K562 (cell line): ENCODE data around the gene GRHPR. TPM values are rescaled to one million over a fixed set of nuclear protein-coding genes. Genes with fewer than 3 reads are reported as not detected.

Source experiments
- ATAC-seq: fragments of 200-7000 bp; cut with Tn5 transposase; 3 replicates; pipeline ENCODE4 v1.9.1; 2020; ENCODE audit warnings: moderate library complexity
- BruUV-seq: library from RNA; stranded (reverse); fragments of 400-500 nt; replicated peaks from 2 replicates; lab custom pipeline; 2021; lab: Mats Ljungman, UMichigan
- CTCF ChIA-PET: fragments of 300-600 bp; formaldehyde crosslinking; extraction: SDS; loops from one replicate; lab custom pipeline; 2021; ENCODE audit warnings: low intra/inter-chr PET ratio; lab: Yijun Ruan, JAX
- POLR2A ChIA-PET: fragments of 300-600, 350-650 bp; sonication (Branson Sonifier 250); formaldehyde crosslinking; extraction: SDS; loops from one replicate; lab custom pipeline; 2021; ENCODE audit warnings: antibody characterized with exemption, inconsistent platforms; lab: Yijun Ruan, JAX
- DNase-seq, 4 experiments: peaks; one replicate each; pipeline versions ENCODE4 v3.0.0 to v3.0.0-alpha.2; 2011 to 2018; ENCODE audit warnings: low spot score in 3 of 4, mixed read lengths in 3 of 4; ENCODE audit errors: extremely low read depth in 1 of 4
- FAIRE-seq: peaks from 2 replicates; lab custom pipeline; 2011; peaks lifted over from hg19 to GRCh38; lab: Jason Lieb, UNC
- H2AFZ ChIP-seq: 2 replicates; pipeline ENCODE4 v1.6.0; 2011; ENCODE audit warnings: low read depth, low read length, control low read depth, inconsistent platforms
- H3K27ac ChIP-seq: fragments of 200-600 bp; 3 replicates; pipeline ENCODE4 v1.8.0; 2011; ENCODE audit warnings: low read depth, mild to moderate bottlenecking, control low read depth, inconsistent platforms, low read length, moderate library complexity, mixed read lengths; ENCODE audit errors: extremely low read depth
- H3K27me3 ChIP-seq, 2 experiments: fragments of 300-600 bp in 1 of 2; 2 replicates in 1 of 2; 3 replicates in 1 of 2; pipeline versions ENCODE4 v1.6.0 to v1.8.0; 2011; ENCODE audit warnings: inconsistent platforms in 2 of 2, low read length in 2 of 2, mild to moderate bottlenecking in 1 of 2, mixed read lengths in 1 of 2, moderate library complexity in 1 of 2; ENCODE audit not compliant: control insufficient read depth in 2 of 2, insufficient read depth in 2 of 2
- H3K36me3 ChIP-seq: fragments of 300-600 bp; 3 replicates; pipeline ENCODE4 v1.8.0; 2011; ENCODE audit warnings: mild to moderate bottlenecking, low read length, inconsistent platforms; ENCODE audit not compliant: control insufficient read depth, insufficient read depth
- H3K4me1 ChIP-seq, 2 experiments: fragments of 200-600 bp in 1 of 2; replicated peaks in 1 of 2; 2 replicates in 1 of 2; 3 replicates in 1 of 2; pipeline versions ENCODE4 v1.5.1 to v1.8.0; 2011; ENCODE audit warnings: inconsistent platforms in 2 of 2, low read length in 2 of 2, mild to moderate bottlenecking in 1 of 2, mixed read lengths in 1 of 2, moderate library complexity in 1 of 2; ENCODE audit not compliant: control insufficient read depth in 2 of 2, insufficient read depth in 2 of 2
- H3K4me2 ChIP-seq: 2 replicates; pipeline ENCODE4 v1.6.1; 2011; ENCODE audit warnings: low read length, control low read depth, inconsistent platforms, mixed read lengths; ENCODE audit not compliant: insufficient read depth
- H3K4me3 ChIP-seq: fragments of 200-600 bp; sonication (generic), shearing (Covaris generic); 2 replicates; pipeline ENCODE4 v1.5.1; 2016; ENCODE audit warnings: control low read depth, inconsistent platforms
- H3K79me2 ChIP-seq: fragments of 200-600 bp; 3 replicates; pipeline ENCODE4 v1.8.0; 2011; ENCODE audit warnings: low read length, inconsistent platforms; ENCODE audit not compliant: control insufficient read depth, insufficient read depth
- H3K9ac ChIP-seq, 2 experiments: 2 replicates each; pipeline versions ENCODE4 v1.6.0 to v1.6.1; 2011; ENCODE audit warnings: low read depth in 2 of 2, low read length in 2 of 2, control low read depth in 1 of 2, inconsistent platforms in 1 of 2, mild to moderate bottlenecking in 1 of 2, mixed read lengths in 1 of 2; ENCODE audit not compliant: insufficient read depth in 1 of 2
- H3K9me1 ChIP-seq: one replicate; pipeline ENCODE4 v1.6.0; 2011; ENCODE audit warnings: inconsistent platforms, mild to moderate bottlenecking, low read length, moderate library complexity; ENCODE audit not compliant: control insufficient read depth, insufficient read depth
- H3K9me3 ChIP-seq: replicated peaks from 2 replicates; pipeline ENCODE4 v1.5.1; 2011; ENCODE audit warnings: low read depth, low read length, inconsistent platforms; ENCODE audit not compliant: control insufficient read depth, insufficient read depth
- H4K20me1 ChIP-seq: replicated peaks from 2 replicates; pipeline ENCODE4 v1.6.1; 2011; ENCODE audit warnings: low read length, inconsistent platforms, mixed read lengths; ENCODE audit not compliant: control insufficient read depth, insufficient read depth
- DPF2 ChIP-seq: fragments of 450-650 bp; IDR thresholded peaks from 2 replicates; pipeline ENCODE4 v1.6.1; 2016
- KLF10 ChIP-seq: fragments of 250-450 bp; sonication (Bioruptor Pico); IDR thresholded peaks from 2 replicates; pipeline ENCODE4 v1.6.1; 2021; ENCODE audit warnings: matching md5 sums
- MCM3 ChIP-seq: fragments of 450-650 bp; IDR thresholded peaks from 2 replicates; pipeline ENCODE4 v1.6.1; 2016
- MTF1 ChIP-seq: fragments of 250-450 bp; sonication (Bioruptor Pico); IDR thresholded peaks from 2 replicates; pipeline ENCODE4 v1.9.0; 2021; ENCODE audit warnings: moderate library complexity, mild to moderate bottlenecking, inconsistent platforms, borderline replicate concordance
- NFIC ChIP-seq: fragments of 450-650 bp; IDR thresholded peaks from 2 replicates; pipeline ENCODE4 v1.6.1; 2017; ENCODE audit warnings: mild to moderate bottlenecking, inconsistent platforms
- NR3C1 ChIP-seq: sonication (generic); formaldehyde crosslinking; IDR thresholded peaks from 2 replicates; pipeline ENCODE4 v1.8.1; 2022; ENCODE audit warnings: missing genetic modification reagents
- POLR2G ChIP-seq: fragments of 200-400 bp; formaldehyde crosslinking; IDR thresholded peaks from 2 replicates; pipeline ENCODE4 v1.6.1; 2017; ENCODE audit warnings: low read depth, mild to moderate bottlenecking, antibody characterized with exemption, low read length, moderate library complexity
- ZC3H4 ChIP-seq: sonication (generic); formaldehyde crosslinking; IDR thresholded peaks from 2 replicates; pipeline ENCODE4 v1.9.0; 2021; ENCODE audit warnings: missing genetic modification reagents, borderline replicate concordance
- ZNF146 ChIP-seq: IDR thresholded peaks from one replicate; pipeline ENCODE4 v1.6.1; 2018; ENCODE audit warnings: missing compliant biosample characterization; ENCODE audit not compliant: unreplicated experiment
- ZNF583 ChIP-seq: fragments of 250-450 bp; sonication (Bioruptor Pico); IDR thresholded peaks from 2 replicates; pipeline ENCODE4 v1.4.0; 2020
- ZNF778 ChIP-seq: fragments of 450-650 bp; formaldehyde crosslinking; IDR thresholded peaks from 2 replicates; pipeline ENCODE4 v1.4.0; 2020; ENCODE audit warnings: mild to moderate bottlenecking, moderate library complexity
- ZNF780A ChIP-seq: fragments of 250-450 bp; sonication (Bioruptor Pico); IDR thresholded peaks from 2 replicates; pipeline ENCODE4 v1.5.0; 2021; ENCODE audit warnings: mild to moderate bottlenecking
- WGBS: fragments of 100-300 bp; shearing (Covaris generic); methylation state at CpG from one replicate; pipeline ENCODE4 v1.1.6; 2016; ENCODE audit warnings: low coverage, mixed read lengths; ENCODE audit not compliant: insufficient coverage; ENCODE audit errors: missing lambda C conversion rate; 5-methylcytosine and 5-hydroxymethylcytosine counted together
- in situ Hi-C: fragments of 300-500 bp; cut with MboI; formaldehyde crosslinking; loops from 4 replicates; pipeline ENCODE4 v1.15.0; 2018; ENCODE audit warnings: inconsistent platforms, mixed read lengths
- intact Hi-C: fragments of 100-400 bp; cut with micrococcal nuclease; formaldehyde crosslinking; loops from 2 replicates; pipeline ENCODE4 v1.14.2; 2022
- polyA plus RNA-seq, 8 experiments: library from polyadenylated mRNA; depleted of rRNA in 4 of 8; stranded (reverse) in 5 of 8; unstranded in 3 of 8; fragments of >200 nt; fragmentation: Nextera tagmentation in 2 of 8; fragmentation: Illumina TruSeq in 1 of 8; extraction: Ambion mirVana in 2 of 8; extraction: Trizol in 1 of 8; gene quantifications; 2 replicates each; pipeline versions ENCODE4 v1.2.1 to v1.2.3, GENCODE V29; 2011 to 2014; ENCODE audit warnings: inconsistent platforms in 1 of 8, missing spikeins in 1 of 8
- total RNA-seq, 7 experiments: library from RNA; depleted of rRNA in 6 of 7; stranded (reverse); fragments of >200 nt in 6 of 7; fragmentation: Illumina TruSeq in 2 of 7; extraction: Trizol in 2 of 7; gene quantifications; 2 replicates each; pipeline versions ENCODE4 v1.2.1 to v1.2.3, GENCODE V29; 2011 to 2021; ENCODE audit warnings: low replicate concordance in 1 of 7
- TF ChIP-seq, protein P1 (sequence below): fragments of 250-450 bp; sonication (Bioruptor Pico); IDR thresholded peaks from 2 replicates; pipeline ENCODE4 v1.5.0; 2021; ENCODE audit warnings: mild to moderate bottlenecking, borderline replicate concordance
- TF ChIP-seq, protein P2 (sequence below): sonication (generic); formaldehyde crosslinking; IDR thresholded peaks from 2 replicates; pipeline ENCODE4 v1.8.1; 2023; ENCODE audit warnings: mild to moderate bottlenecking, missing genetic modification reagents
- TF ChIP-seq, protein P3 (sequence below): fragments of 250-450 bp; sonication (Bioruptor Pico); IDR thresholded peaks from 2 replicates; pipeline ENCODE4 v1.5.0; 2022; ENCODE audit warnings: mild to moderate bottlenecking
- TF ChIP-seq, protein P4 (sequence below): fragments of 250-450 bp; sonication (Bioruptor Pico); IDR thresholded peaks from 2 replicates; pipeline ENCODE4 v1.8.0; 2022; ENCODE audit warnings: moderate library complexity, mild to moderate bottlenecking, inconsistent platforms

The GRHPR gene
- total and polyA plus RNA-seq, 9 of the 15 experiments (the other 6 are each of a cell fraction or from before 2014, with no cell fraction given): 38.9 to 144 (median 120) TPM

DNA sequence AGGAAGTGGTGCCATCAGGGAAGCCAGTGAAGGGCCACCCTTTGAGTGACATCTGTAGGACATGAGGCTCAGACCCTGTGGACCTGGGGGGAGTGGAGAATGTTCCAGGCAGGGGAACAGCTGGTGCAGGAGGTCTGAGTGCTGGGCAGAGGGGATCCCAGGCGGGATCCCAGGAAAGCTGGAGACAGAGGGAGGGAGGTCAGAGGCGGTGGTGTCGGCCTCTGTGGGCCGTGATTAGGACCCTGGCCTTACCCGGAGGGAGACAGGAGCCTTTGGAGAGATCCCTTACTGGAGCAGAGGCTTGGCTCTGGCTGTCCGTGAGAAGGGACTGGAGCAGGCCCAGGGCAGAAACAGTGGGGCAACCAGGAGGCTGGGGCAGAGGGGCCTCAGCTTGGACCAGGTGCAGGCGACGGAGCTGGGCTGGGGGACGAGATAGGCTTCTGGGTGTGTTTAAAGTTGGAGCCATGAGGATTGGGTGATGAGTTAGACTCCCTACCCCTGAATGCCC is 12.1 kb upstream of the GRHPR start:
- Histone ChIP-seq H3K27ac (no peak overlapping the region), H2AFZ (peak overlapping the region; percentile 21), H3K9me3 (no peaks in the 10 kb centered on the region), H3K4me3 (no peak overlapping the region), H3K9me1 (no peaks in the 10 kb centered on the region), H3K4me1 (peaks cover 8 to 26% of the 10 kb centered on the region in 2 experiments; a peak in 4 of 5 replicates), H3K9ac (peak overlapping the region in 1 of 2 experiments; percentile 64; a peak in 2 of 4 replicates), H3K79me2 (no peaks in the 10 kb centered on the region), H3K4me2 (no peak overlapping the region), H3K27me3 (no peaks in the 10 kb centered on the region; a peak in 1 of 5 replicates), H3K36me3 (no peaks in the 10 kb centered on the region), H4K20me1 (no peaks in the 10 kb centered on the region)
- DNase-seq (no peak), FAIRE-seq (no peak), ATAC-seq (no peak)
- in situ Hi-C loops (no loop called here), intact Hi-C loops (loop anchor here (5.0 kb wide), 1 partner anchor 413 kb away; no protein-coding TSS in a partner anchor)
- no TSS peak for BruUV-seq
- ChIA-PET POLR2A (interaction anchor here (1.0 to 1.8 kb wide), 4 partner anchors 13 to 27 kb away, joined by 3 to 5 read pairs (median 4); no protein-coding TSS in a partner anchor), CTCF (interaction anchor here (0.6 to 0.7 kb wide), 2 partner anchors 143 to 228 kb away, joined by 3 read pairs; no protein-coding TSS in a partner anchor)
- WGBS: 40% methylated on average over 8 of the region's 9 CpGs
- TF ChIP-seq, protein P1, sequence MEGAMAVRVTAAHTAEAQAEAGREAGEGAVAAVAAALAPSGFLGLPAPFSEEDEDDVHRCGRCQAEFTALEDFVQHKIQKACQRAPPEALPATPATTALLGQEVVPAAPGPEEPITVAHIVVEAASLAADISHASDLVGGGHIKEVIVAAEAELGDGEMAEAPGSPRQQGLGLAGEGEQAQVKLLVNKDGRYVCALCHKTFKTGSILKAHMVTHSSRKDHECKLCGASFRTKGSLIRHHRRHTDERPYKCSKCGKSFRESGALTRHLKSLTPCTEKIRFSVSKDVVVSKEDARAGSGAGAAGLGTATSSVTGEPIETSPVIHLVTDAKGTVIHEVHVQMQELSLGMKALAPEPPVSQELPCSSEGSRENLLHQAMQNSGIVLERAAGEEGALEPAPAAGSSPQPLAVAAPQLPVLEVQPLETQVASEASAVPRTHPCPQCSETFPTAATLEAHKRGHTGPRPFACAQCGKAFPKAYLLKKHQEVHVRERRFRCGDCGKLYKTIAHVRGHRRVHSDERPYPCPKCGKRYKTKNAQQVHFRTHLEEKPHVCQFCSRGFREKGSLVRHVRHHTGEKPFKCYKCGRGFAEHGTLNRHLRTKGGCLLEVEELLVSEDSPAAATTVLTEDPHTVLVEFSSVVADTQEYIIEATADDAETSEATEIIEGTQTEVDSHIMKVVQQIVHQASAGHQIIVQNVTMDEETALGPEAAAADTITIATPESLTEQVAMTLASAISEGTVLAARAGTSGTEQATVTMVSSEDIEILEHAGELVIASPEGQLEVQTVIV (CRISPR knock-in tag): no peak
- TF ChIP-seq KLF10 (CRISPR knock-in tag) (no peak), ZNF146 (CRISPR knock-in tag) (no peak), ZNF778 (no peak), NR3C1 (CRISPR knock-in tag) (no peak), ZNF583 (CRISPR knock-in tag) (no peak), NFIC (no peak), ZNF780A (CRISPR knock-in tag) (no peak), POLR2G (no peak), ZC3H4 (CRISPR knock-in tag) (no peak), MTF1 (CRISPR knock-in tag) (no peak), DPF2 (no peak), MCM3 (no peak)
- TF ChIP-seq, protein P2, sequence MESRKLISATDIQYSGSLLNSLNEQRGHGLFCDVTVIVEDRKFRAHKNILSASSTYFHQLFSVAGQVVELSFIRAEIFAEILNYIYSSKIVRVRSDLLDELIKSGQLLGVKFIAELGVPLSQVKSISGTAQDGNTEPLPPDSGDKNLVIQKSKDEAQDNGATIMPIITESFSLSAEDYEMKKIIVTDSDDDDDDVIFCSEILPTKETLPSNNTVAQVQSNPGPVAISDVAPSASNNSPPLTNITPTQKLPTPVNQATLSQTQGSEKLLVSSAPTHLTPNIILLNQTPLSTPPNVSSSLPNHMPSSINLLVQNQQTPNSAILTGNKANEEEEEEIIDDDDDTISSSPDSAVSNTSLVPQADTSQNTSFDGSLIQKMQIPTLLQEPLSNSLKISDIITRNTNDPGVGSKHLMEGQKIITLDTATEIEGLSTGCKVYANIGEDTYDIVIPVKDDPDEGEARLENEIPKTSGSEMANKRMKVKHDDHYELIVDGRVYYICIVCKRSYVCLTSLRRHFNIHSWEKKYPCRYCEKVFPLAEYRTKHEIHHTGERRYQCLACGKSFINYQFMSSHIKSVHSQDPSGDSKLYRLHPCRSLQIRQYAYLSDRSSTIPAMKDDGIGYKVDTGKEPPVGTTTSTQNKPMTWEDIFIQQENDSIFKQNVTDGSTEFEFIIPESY: no peak
- TF ChIP-seq, protein P3, sequence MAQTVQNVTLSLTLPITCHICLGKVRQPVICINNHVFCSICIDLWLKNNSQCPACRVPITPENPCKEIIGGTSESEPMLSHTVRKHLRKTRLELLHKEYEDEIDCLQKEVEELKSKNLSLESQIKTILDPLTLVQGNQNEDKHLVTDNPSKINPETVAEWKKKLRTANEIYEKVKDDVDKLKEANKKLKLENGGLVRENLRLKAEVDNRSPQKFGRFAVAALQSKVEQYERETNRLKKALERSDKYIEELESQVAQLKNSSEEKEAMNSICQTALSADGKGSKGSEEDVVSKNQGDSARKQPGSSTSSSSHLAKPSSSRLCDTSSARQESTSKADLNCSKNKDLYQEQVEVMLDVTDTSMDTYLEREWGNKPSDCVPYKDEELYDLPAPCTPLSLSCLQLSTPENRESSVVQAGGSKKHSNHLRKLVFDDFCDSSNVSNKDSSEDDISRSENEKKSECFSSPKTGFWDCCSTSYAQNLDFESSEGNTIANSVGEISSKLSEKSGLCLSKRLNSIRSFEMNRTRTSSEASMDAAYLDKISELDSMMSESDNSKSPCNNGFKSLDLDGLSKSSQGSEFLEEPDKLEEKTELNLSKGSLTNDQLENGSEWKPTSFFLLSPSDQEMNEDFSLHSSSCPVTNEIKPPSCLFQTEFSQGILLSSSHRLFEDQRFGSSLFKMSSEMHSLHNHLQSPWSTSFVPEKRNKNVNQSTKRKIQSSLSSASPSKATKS (CRISPR knock-in tag): no peak
- TF ChIP-seq, protein P4, sequence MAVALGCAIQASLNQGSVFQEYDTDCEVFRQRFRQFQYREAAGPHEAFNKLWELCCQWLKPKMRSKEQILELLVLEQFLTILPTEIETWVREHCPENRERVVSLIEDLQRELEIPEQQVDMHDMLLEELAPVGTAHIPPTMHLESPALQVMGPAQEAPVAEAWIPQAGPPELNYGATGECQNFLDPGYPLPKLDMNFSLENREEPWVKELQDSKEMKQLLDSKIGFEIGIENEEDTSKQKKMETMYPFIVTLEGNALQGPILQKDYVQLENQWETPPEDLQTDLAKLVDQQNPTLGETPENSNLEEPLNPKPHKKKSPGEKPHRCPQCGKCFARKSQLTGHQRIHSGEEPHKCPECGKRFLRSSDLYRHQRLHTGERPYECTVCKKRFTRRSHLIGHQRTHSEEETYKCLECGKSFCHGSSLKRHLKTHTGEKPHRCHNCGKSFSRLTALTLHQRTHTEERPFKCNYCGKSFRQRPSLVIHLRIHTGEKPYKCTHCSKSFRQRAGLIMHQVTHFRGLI (CRISPR knock-in tag): no peak
